Calu3 (cell line): ENCODE measurements around the gene KCNJ14. TPM values are rescaled to one million over a fixed set of nuclear protein-coding genes. Genes with fewer than 3 reads are reported as not detected.

ENCODE experiments used
- BruUV-seq: library from RNA; stranded (reverse); fragments of 400-500 nt; replicated peaks from 2 replicates; lab custom pipeline; 2021; lab: Mats Ljungman, UMichigan
- CTCF ChIA-PET: fragments of 300-600 bp; sonication (Branson Sonifier 250); formaldehyde crosslinking; loops from one replicate; lab custom pipeline; 2022; ENCODE audit warnings: antibody characterized with exemption; lab: Charles Lee
- DNase-seq: peaks from one replicate; pipeline ENCODE4 v3.0.0; 2022
- H3K27ac Mint-ChIP-seq: one replicate; pipeline ENCODE4 v1.8.0; 2022; ENCODE audit warnings: mixed read lengths; ENCODE audit not compliant: unreplicated experiment
- H3K27me3 Mint-ChIP-seq: one replicate; pipeline ENCODE4 v1.8.0; 2022; ENCODE audit warnings: mixed read lengths; ENCODE audit not compliant: unreplicated experiment
- H3K36me3 Mint-ChIP-seq: one replicate; pipeline ENCODE4 v1.8.0; 2022; ENCODE audit warnings: mild to moderate bottlenecking, moderate library complexity, mixed read lengths; ENCODE audit not compliant: insufficient read depth, unreplicated experiment
- H3K4me1 Mint-ChIP-seq: one replicate; pipeline ENCODE4 v1.8.0; 2022; ENCODE audit warnings: mild to moderate bottlenecking, low read depth, mixed read lengths; ENCODE audit not compliant: unreplicated experiment
- H3K4me3 Mint-ChIP-seq: one replicate; pipeline ENCODE4 v1.8.0; 2022; ENCODE audit warnings: mild to moderate bottlenecking, low read depth, moderate library complexity, mixed read lengths; ENCODE audit not compliant: unreplicated experiment
- H3K9me3 Mint-ChIP-seq: one replicate; pipeline ENCODE4 v1.8.0; 2022; ENCODE audit warnings: low read depth, mixed read lengths; ENCODE audit not compliant: unreplicated experiment
- intact Hi-C: fragments of 100-400 bp; cut with micrococcal nuclease; formaldehyde crosslinking; loops from one replicate; pipeline ENCODE4 v1.10.0; 2022; ENCODE audit not compliant: unreplicated experiment
- total RNA-seq: library from RNA; stranded (reverse); gene quantifications from 2 replicates; pipeline ENCODE4 v1.2.3, GENCODE V29; 2022
- TF ChIP-seq, protein P1 (sequence below): fragments of 200-600 bp; IDR thresholded peaks from one replicate; pipeline ENCODE4 v1.8.0; 2022; ENCODE audit warnings: antibody characterized with exemption; ENCODE audit not compliant: unreplicated experiment

KCNJ14 gene
- total RNA-seq, 1 experiment from 2014 or later, result 9.9 TPM

GRCh38 chr19:48477067-48477685 is 21.8 kb downstream of the KCNJ14 start:
- no TSS peak for BruUV-seq
- DNase-seq, result no peak
- CTCF ChIA-PET, result no interaction called here
- H3K27ac Mint-ChIP-seq, result no peak overlapping the region
- intact Hi-C loops, result no loop called here
- H3K4me1 Mint-ChIP-seq, result peaks cover 7% of the 10 kb centered on the region
- H3K27me3 Mint-ChIP-seq, result no peaks in the 10 kb centered on the region
- no peaks in the 10 kb centered on the region for H3K9me3 Mint-ChIP-seq
- TF ChIP-seq, protein P1, sequence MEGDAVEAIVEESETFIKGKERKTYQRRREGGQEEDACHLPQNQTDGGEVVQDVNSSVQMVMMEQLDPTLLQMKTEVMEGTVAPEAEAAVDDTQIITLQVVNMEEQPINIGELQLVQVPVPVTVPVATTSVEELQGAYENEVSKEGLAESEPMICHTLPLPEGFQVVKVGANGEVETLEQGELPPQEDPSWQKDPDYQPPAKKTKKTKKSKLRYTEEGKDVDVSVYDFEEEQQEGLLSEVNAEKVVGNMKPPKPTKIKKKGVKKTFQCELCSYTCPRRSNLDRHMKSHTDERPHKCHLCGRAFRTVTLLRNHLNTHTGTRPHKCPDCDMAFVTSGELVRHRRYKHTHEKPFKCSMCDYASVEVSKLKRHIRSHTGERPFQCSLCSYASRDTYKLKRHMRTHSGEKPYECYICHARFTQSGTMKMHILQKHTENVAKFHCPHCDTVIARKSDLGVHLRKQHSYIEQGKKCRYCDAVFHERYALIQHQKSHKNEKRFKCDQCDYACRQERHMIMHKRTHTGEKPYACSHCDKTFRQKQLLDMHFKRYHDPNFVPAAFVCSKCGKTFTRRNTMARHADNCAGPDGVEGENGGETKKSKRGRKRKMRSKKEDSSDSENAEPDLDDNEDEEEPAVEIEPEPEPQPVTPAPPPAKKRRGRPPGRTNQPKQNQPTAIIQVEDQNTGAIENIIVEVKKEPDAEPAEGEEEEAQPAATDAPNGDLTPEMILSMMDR, result no peak
- H3K4me3 Mint-ChIP-seq, result no peak overlapping the region
- H3K36me3 Mint-ChIP-seq, result peaks cover 76% of the 10 kb centered on the region

- no TSS peak for BruUV-seq
- no peak overlapping the region for H3K4me3 Mint-ChIP-seq
- no peaks in the 10 kb centered on the region for H3K9me3 Mint-ChIP-seq
- no peak overlapping the region for H3K27ac Mint-ChIP-seq
- H3K4me1 Mint-ChIP-seq, result peaks cover under 1% of the 10 kb centered on the region
- CTCF ChIA-PET, result no interaction called here
- intact Hi-C loops, result no loop called here
- no peak for DNase-seq
- no peaks in the 10 kb centered on the region for H3K27me3 Mint-ChIP-seq
- TF ChIP-seq, protein P1, result no peak
- peaks cover 77% of the 10 kb centered on the region for H3K36me3 Mint-ChIP-seq
Measured at GRCh38 chr19:48477698-48478338, 22.4 kb downstream of the KCNJ14 start.

DNA sequence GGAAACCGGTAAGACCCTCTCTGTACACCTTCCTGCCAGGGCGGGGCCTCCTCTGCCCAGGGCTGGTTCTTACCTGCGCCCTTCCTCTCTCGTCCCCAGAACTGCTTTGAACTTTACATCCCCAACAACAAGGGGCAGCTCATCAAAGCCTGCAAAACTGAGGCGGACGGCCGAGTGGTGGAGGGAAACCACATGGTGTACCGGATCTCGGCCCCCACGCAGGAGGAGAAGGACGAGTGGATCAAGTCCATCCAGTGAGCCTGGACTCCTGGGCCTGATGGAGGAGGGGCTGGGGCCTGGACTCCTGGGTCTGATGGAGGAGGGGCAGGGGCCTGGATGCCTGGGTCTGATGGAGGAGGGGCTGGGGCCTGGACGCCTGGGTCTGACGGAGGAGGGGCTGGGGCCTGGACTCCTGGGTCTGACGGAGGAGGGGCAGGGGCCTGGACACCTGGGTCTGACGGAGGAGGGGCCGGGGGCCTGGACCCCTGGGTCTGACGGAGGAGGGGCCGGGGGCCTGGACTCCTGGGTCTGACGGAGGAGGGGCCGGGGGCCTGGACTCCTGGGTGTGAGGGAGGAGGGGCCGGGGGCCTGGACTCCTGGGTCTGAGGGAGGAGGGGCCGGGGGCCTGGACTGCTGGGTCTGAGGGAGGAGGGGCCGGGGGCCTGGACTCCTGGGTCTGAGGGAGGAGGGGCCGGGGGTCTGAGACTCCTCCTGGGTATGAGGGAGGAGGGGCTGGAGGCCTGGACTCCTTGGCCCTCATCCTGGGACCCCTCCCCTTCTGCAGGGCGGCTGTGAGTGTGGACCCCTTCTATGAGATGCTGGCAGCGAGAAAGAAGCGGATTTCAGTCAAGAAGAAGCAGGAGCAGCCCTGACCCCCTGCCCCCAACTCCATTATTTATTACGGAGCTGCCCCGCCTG is 23.2 kb downstream of the KCNJ14 start:
- intact Hi-C loops, result no loop called here
- H3K27me3 Mint-ChIP-seq, result no peaks in the 10 kb centered on the region
- DNase-seq, result no peak
- H3K4me3 Mint-ChIP-seq, result no peak overlapping the region
- BruUV-seq, result no TSS peak
- no peaks in the 10 kb centered on the region for H3K9me3 Mint-ChIP-seq
- no peak overlapping the region for H3K27ac Mint-ChIP-seq
- TF ChIP-seq, protein P1, result no peak
- H3K4me1 Mint-ChIP-seq, result no peaks in the 10 kb centered on the region
- CTCF ChIA-PET, result no interaction called here
- H3K36me3 Mint-ChIP-seq, result peaks cover 72% of the 10 kb centered on the region

DNA sequence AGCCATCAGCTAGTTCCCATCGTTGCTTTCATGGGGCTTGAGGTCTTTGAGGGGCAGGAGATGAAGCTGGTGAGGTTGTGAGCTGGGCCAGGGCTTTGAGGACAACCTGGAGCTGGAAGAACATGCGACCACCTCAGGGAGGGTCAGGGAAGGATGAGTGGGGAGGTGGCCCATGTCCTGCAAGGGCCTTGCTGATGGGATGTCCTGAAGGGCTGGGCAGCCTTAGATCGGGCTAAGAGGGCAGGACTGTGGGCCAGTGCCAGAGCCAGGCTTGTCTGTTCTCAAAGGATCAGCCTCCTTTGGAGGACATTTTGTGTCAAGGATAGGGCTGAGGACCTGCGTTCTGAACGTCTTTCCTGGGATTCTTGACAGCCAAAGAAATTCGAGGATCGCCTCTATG is 24.3 kb downstream of the KCNJ14 start:
- H3K9me3 Mint-ChIP-seq, result no peaks in the 10 kb centered on the region
- peaks cover 74% of the 10 kb centered on the region for H3K36me3 Mint-ChIP-seq
- TF ChIP-seq, protein P1, result no peak
- CTCF ChIA-PET, result no interaction called here
- H3K27ac Mint-ChIP-seq, result no peak overlapping the region
- no peak overlapping the region for H3K4me3 Mint-ChIP-seq
- BruUV-seq, result no TSS peak
- DNase-seq, result no peak
- no peaks in the 10 kb centered on the region for H3K27me3 Mint-ChIP-seq
- H3K4me1 Mint-ChIP-seq, result peaks cover 9% of the 10 kb centered on the region
- intact Hi-C loops, result loop anchor here (10.0 kb wide), 1 partner anchor 145 kb away; no protein-coding TSS in a partner anchor
